ENCODE results near the gene DAGLB. TPM values are rescaled to one million over a fixed set of nuclear protein-coding genes. Genes with fewer than 3 reads are reported as not detected.
"Not testable (repeated sequence)": the region's sequence is repeated elsewhere in the genome, so short reads cannot be mapped to it uniquely, and the experiment has no call there.

The DAGLB gene
- total RNA-seq, 4 donors from 2014 or later = 5.4 to 30.2 (median 19.3) TPM

DNA sequence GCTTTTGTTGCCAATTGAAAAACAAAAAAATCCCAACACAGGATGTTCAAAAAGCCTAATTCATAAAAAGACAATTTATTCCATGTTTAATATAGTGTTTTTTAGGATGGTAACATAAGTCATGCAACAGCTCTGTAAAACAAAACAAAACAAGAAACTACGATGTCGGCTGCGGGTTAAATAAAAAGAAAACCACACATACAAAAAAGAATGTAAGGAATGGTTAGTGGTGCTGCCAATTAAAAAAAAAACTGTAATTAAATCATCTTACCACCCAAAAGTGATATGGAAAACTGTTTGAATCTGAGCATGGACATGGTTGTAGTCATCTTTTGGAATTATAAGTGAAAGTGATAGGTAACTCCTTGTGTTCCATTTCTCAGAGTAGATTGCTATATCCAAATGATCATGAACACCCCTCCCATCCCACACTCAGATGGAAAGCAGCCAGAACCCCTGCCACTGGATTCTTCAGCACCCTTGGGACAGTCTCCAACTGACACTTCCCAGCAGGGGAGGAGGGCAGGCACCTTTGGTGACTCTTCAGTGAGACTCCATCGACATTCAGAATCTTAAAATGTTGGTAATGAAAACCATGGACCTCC, 14.3 kb upstream of the DAGLB start:
- Histone ChIP-seq H3K4me1 (no peaks in the 10 kb centered on the region), H3K27me3 (no peaks in the 10 kb centered on the region), H3K27ac (no peak overlapping the region), H3K4me3 (no peak overlapping the region), H3K9me3 (no peaks in the 10 kb centered on the region), H3K36me3 (no peaks in the 10 kb centered on the region)
- intact Hi-C loops (cut with DNase I; ENCODE audit: low total_unique reads) = no loop called here
- no peak for DNase-seq
- no peak for TF ChIP-seq POLR2A (IDR thresholded peaks at IDR 0.05)
- TF ChIP-seq, protein P1, sequence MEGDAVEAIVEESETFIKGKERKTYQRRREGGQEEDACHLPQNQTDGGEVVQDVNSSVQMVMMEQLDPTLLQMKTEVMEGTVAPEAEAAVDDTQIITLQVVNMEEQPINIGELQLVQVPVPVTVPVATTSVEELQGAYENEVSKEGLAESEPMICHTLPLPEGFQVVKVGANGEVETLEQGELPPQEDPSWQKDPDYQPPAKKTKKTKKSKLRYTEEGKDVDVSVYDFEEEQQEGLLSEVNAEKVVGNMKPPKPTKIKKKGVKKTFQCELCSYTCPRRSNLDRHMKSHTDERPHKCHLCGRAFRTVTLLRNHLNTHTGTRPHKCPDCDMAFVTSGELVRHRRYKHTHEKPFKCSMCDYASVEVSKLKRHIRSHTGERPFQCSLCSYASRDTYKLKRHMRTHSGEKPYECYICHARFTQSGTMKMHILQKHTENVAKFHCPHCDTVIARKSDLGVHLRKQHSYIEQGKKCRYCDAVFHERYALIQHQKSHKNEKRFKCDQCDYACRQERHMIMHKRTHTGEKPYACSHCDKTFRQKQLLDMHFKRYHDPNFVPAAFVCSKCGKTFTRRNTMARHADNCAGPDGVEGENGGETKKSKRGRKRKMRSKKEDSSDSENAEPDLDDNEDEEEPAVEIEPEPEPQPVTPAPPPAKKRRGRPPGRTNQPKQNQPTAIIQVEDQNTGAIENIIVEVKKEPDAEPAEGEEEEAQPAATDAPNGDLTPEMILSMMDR (IDR thresholded peaks at IDR 0.05) = no peak

DNA sequence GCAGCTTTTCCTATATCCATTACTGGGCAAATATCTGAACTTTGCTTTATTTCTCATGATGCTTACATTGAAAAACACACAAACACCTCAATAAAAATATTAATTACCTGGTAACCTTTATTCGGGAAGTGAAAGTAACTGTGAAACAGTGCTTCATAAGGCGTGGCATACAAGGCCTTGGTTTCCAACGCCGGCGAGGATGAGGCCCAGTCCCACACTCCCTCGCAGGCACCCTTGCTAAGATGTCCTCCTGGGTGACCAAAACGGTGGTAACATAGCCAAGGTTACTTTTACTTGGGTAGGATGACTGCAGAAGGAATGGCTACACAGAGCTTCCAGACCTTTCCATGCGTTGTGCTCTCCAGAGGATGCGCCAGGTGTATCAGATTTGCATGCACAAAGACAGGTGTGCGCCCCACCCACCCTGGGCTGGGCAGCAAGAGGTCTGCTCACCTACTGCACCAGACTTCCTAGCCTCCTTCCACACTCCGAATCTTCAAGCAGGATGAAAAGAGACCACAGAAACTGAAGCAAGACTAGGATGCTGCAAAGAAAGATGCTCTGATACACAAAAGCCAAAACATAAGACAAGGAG, 13.3 kb upstream of the DAGLB start:
- Histone ChIP-seq H3K4me3 (no peak overlapping the region), H3K27me3 (no peaks in the 10 kb centered on the region), H3K4me1 (no peaks in the 10 kb centered on the region), H3K9me3 (no peaks in the 10 kb centered on the region), H3K36me3 (no peaks in the 10 kb centered on the region), H3K27ac (no peak overlapping the region)
- intact Hi-C loops (cut with DNase I; ENCODE audit: low total_unique reads) = no loop called here
- no peak for TF ChIP-seq POLR2A (IDR thresholded peaks at IDR 0.05)
- TF ChIP-seq, protein P1 (IDR thresholded peaks at IDR 0.05) = no peak
- no peak for DNase-seq

DNA sequence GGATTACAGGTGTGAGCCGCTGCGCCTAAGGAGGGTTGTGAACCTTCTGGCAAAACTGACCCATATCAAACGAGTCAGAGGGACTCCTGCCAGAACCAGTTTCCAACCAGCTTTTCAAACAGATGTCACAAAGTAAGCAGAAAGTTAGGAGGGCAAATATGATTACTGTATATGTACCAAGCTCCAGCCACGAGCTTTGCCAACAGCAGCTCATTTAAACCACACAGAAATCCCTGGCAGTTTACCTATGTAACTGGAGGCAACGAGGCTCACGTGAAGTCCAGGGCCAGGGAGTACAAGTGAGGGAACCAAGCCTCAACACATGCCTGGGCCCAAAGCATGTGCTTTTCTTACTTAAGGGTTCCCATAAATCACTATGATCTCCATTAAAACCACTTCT, 12.5 kb upstream of the DAGLB start:
- Histone ChIP-seq H3K4me1 (no peaks in the 10 kb centered on the region), H3K9me3 (no peaks in the 10 kb centered on the region), H3K36me3 (no peaks in the 10 kb centered on the region), H3K27me3 (no peaks in the 10 kb centered on the region), H3K27ac (no peak overlapping the region), H3K4me3 (no peak overlapping the region)
- no peak for TF ChIP-seq POLR2A (IDR thresholded peaks at IDR 0.05)
- TF ChIP-seq, protein P1 (IDR thresholded peaks at IDR 0.05) = no peak
- DNase-seq = no peak
- intact Hi-C loops (cut with DNase I; ENCODE audit: low total_unique reads) = no loop called here

DNA sequence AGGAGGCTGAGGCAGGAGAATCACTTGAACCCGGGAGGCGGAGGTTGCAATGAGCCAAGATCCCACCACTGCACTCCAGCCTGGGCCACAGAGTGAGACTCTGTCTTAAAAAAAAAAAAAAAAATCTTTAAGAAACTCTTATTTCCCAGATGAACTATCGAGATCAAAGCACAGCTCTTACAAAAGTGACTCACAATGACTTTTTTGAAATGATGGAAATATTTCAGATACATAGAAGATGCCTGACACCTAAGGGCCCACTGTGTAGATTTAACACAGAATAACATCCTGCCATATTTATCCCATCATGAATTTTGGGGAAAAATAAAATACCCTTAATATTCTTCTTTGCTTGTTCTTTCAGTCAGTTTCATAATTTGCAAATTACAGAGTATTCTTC, 10.9 kb upstream of the DAGLB start:
- H3K4me1 ChIP-seq; H3K9me3 ChIP-seq; H3K27me3 ChIP-seq; intact Hi-C loops (cut with DNase I; ENCODE audit: low total_unique reads); H3K4me3 ChIP-seq; H3K27ac ChIP-seq; H3K36me3 ChIP-seq; DNase-seq: not testable (repeated sequence)

DNA sequence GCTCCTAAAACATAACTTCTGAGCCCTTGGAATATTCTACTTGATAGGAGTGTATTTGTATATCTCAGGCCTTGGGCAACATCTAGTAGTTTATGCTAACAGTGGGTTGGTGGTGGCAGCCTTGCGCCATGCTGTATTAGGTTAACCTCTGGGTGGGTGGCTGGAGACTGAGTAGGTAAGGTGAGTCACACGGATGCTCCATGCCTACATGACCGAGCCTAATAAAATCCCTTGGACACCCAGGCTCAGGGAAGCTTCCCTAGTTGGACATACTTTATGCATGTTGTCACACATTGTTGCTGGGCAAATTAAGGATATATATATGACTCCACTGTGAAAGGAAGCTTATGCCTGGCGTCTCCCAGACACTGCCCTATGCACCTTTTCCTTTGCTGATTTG, 6.0 kb upstream of the DAGLB start:
- H3K4me3 ChIP-seq = no peak overlapping the region
- no peak overlapping the region for H3K27ac ChIP-seq
- no peak for DNase-seq
- intact Hi-C loops (cut with DNase I; ENCODE audit: low total_unique reads) = no loop called here
- H3K36me3 ChIP-seq = no peaks in the 10 kb centered on the region
- no peaks in the 10 kb centered on the region for H3K9me3 ChIP-seq
- no peaks in the 10 kb centered on the region for H3K27me3 ChIP-seq
- no peak for TF ChIP-seq POLR2A (IDR thresholded peaks at IDR 0.05)
- TF ChIP-seq, protein P1 (IDR thresholded peaks at IDR 0.05) = no peak
- H3K4me1 ChIP-seq = no peaks in the 10 kb centered on the region
